ENCODE results near the gene PACSIN3. TPM values are rescaled to one million over a fixed set of nuclear protein-coding genes. Genes with fewer than 3 reads are reported as not detected.
"Not testable (repeated sequence)": the region's sequence is repeated elsewhere in the genome, so short reads cannot be mapped to it uniquely, and the experiment has no call there.

The PACSIN3 gene
- total RNA-seq, 1 experiment from 2014 or later: 76.7 TPM

- Histone ChIP-seq H3K4me3 (ENCODE audit: low read depth, low read length) (no peak overlapping the region), H3K4me1 (peaks cover 13% of the 10 kb centered on the region; the same call in 1 of the 2 replicates), H3K27me3 (replicated peaks; ENCODE audit: control insufficient read depth, insufficient read depth, low read length) (no peaks in the 10 kb centered on the region), H3K36me3 (ENCODE audit: control insufficient read depth, insufficient read depth, low read length) (no peaks in the 10 kb centered on the region), H3K9me3 (no peaks in the 10 kb centered on the region)
- no peak overlapping the region for H3K27ac Mint-ChIP-seq (ENCODE audit: unreplicated experiment)
- no peaks in the 10 kb centered on the region for H3K9me3 Mint-ChIP-seq (ENCODE audit: unreplicated experiment)
- H3K36me3 Mint-ChIP-seq (ENCODE audit: insufficient read depth, unreplicated experiment): no peaks in the 10 kb centered on the region
- BruUV-seq (replicated peaks): no TSS peak
- no peaks in the 10 kb centered on the region for H3K27me3 Mint-ChIP-seq (ENCODE audit: insufficient read depth, unreplicated experiment)
- no peak for DNase-seq
- TF ChIP-seq CTCF (IDR thresholded peaks at IDR 0.05; ENCODE audit: insufficient read depth in 1 of 2, low read depth in 1 of 2, low read length in 1 of 2, severe bottlenecking in 1 of 2, unreplicated experiment in 1 of 2): no peak
- no peak overlapping the region for H3K4me3 Mint-ChIP-seq (ENCODE audit: unreplicated experiment)
- peaks cover 9% of the 10 kb centered on the region for H3K4me1 Mint-ChIP-seq (ENCODE audit: low read depth, unreplicated experiment)
- ChIA-PET POLR2A (no interaction called here), CTCF (no interaction called here)
- intact Hi-C loops (cut with micrococcal nuclease; ENCODE audit: unreplicated experiment): no loop called here
Observed at GRCh38 chr11:47202576-47202975, 16.3 kb upstream of the PACSIN3 start.

- H3K4me1 ChIP-seq: peaks cover 13% of the 10 kb centered on the region; the same call in 1 of the 2 replicates
- POLR2A ChIA-PET: no interaction called here
Observed at GRCh38 chr11:47201015-47201414, 14.8 kb upstream of the PACSIN3 start.

DNA sequence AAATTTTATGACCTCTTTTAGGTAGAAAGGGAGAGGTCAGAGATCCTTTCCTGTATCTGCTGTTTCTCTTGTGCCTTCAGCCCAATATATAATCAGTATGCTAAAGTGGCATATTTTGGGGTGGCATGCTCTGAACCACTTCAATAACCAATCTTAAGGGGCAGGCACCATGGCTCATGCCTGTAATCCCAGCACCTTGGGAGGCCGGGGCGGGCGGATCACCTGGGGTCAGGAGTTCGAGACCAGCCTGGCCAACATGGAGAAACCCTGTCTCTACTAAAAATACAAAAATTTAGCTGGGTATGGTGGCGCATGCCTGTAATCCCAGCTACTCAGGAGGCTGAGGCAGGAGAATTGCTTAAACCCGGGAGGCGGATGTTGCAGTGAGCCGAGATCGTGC, 11.9 kb upstream of the PACSIN3 start:
- H3K36me3 Mint-ChIP-seq (ENCODE audit: insufficient read depth, unreplicated experiment); H3K4me3 Mint-ChIP-seq (ENCODE audit: unreplicated experiment); DNase-seq; H3K27me3 Mint-ChIP-seq (ENCODE audit: insufficient read depth, unreplicated experiment); POLR2A ChIA-PET; H3K27ac Mint-ChIP-seq (ENCODE audit: unreplicated experiment); H3K4me3 ChIP-seq (ENCODE audit: low read depth, low read length); intact Hi-C loops (cut with micrococcal nuclease; ENCODE audit: unreplicated experiment); BruUV-seq (replicated peaks); H3K9me3 Mint-ChIP-seq (ENCODE audit: unreplicated experiment); H3K9me3 ChIP-seq; H3K27me3 ChIP-seq (replicated peaks; ENCODE audit: control insufficient read depth, insufficient read depth, low read length); H3K36me3 ChIP-seq (ENCODE audit: control insufficient read depth, insufficient read depth, low read length): not testable (repeated sequence)
- H3K4me1 ChIP-seq: peaks cover 22% of the 10 kb centered on the region
- CTCF ChIA-PET: interaction anchor here (1.3 kb wide), 1 partner anchor 62 kb away, joined by 3 read pairs; no protein-coding TSS in a partner anchor
- peaks cover 10% of the 10 kb centered on the region for H3K4me1 Mint-ChIP-seq (ENCODE audit: low read depth, unreplicated experiment)

More at GRCh38 chr11:47201015-47201414, 14.8 kb upstream of the PACSIN3 start:
- Mint-ChIP-seq H3K36me3 (ENCODE audit: insufficient read depth, unreplicated experiment) (no peaks in the 10 kb centered on the region), H3K27me3 (ENCODE audit: insufficient read depth, unreplicated experiment) (no peaks in the 10 kb centered on the region), H3K27ac (ENCODE audit: unreplicated experiment) (no peak overlapping the region), H3K4me1 (ENCODE audit: low read depth, unreplicated experiment) (peaks cover 9% of the 10 kb centered on the region), H3K9me3 (ENCODE audit: unreplicated experiment) (no peaks in the 10 kb centered on the region), H3K4me3 (ENCODE audit: unreplicated experiment) (no peak overlapping the region)
- no peaks in the 10 kb centered on the region for H3K9me3 ChIP-seq
- no peak for TF ChIP-seq CTCF (IDR thresholded peaks at IDR 0.05; ENCODE audit: insufficient read depth in 1 of 2, low read depth in 1 of 2, low read length in 1 of 2, severe bottlenecking in 1 of 2, unreplicated experiment in 1 of 2)
- no TSS peak for BruUV-seq (replicated peaks)
- no peak overlapping the region for H3K4me3 ChIP-seq (ENCODE audit: low read depth, low read length)
- no peaks in the 10 kb centered on the region for H3K36me3 ChIP-seq (ENCODE audit: control insufficient read depth, insufficient read depth, low read length)
- intact Hi-C loops (cut with micrococcal nuclease; ENCODE audit: unreplicated experiment): no loop called here
- H3K27me3 ChIP-seq (replicated peaks; ENCODE audit: control insufficient read depth, insufficient read depth, low read length): no peaks in the 10 kb centered on the region
- CTCF ChIA-PET: no interaction called here
- DNase-seq: no peak

DNA sequence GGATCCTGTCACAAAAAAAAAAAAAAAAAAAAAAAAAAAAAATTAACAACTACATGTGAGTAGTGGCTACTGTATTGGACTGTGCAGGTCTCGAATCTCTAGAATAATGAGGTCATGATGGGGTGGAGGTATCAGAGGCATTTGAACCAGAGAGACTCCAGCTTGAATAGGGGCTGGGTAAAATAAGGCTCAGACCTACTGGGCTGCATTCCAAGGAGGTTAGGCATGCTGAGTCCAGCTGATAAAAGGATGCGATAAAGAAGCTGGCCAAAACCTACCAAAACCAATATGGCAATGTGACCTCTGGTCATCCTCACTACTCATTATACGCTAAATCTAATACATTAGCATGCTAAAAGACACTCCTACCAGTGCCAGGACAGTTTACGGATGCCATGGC, 5.9 kb upstream of the PACSIN3 start:
- Mint-ChIP-seq H3K36me3 (ENCODE audit: insufficient read depth, unreplicated experiment) (peaks cover 31% of the 10 kb centered on the region), H3K27ac (ENCODE audit: unreplicated experiment) (peak overlapping the region; percentile 67), H3K27me3 (ENCODE audit: insufficient read depth, unreplicated experiment) (no peaks in the 10 kb centered on the region), H3K4me3 (ENCODE audit: unreplicated experiment) (no peak overlapping the region), H3K9me3 (ENCODE audit: unreplicated experiment) (no peaks in the 10 kb centered on the region), H3K4me1 (ENCODE audit: low read depth, unreplicated experiment) (peaks cover 34% of the 10 kb centered on the region)
- Histone ChIP-seq H3K9me3 (no peaks in the 10 kb centered on the region), H3K4me3 (ENCODE audit: low read depth, low read length) (no peak overlapping the region), H3K36me3 (ENCODE audit: control insufficient read depth, insufficient read depth, low read length) (no peaks in the 10 kb centered on the region), H3K4me1 (peaks cover 70% of the 10 kb centered on the region), H3K27me3 (replicated peaks; ENCODE audit: control insufficient read depth, insufficient read depth, low read length) (no peaks in the 10 kb centered on the region)
- DNase-seq: peak; percentile 65 to 80
- intact Hi-C loops (cut with micrococcal nuclease; ENCODE audit: unreplicated experiment): no loop called here
- ChIA-PET CTCF (interaction anchor here (0.7 to 1.3 kb wide), 3 partner anchors 13 to 266 kb away, joined by 3 to 4 read pairs (median 3); partner anchors contain the start of gene DDB2), POLR2A (interaction anchor here (0.6 to 1.1 kb wide), 3 partner anchors 11 to 65 kb away, joined by 5 to 9 read pairs (median 5); partner anchors contain the start of gene DDB2)
- BruUV-seq (replicated peaks): no TSS peak
- TF ChIP-seq CTCF (IDR thresholded peaks at IDR 0.05; ENCODE audit: insufficient read depth in 1 of 2, low read depth in 1 of 2, low read length in 1 of 2, severe bottlenecking in 1 of 2, unreplicated experiment in 1 of 2): no peak

GRCh38 chr11:47191137-47191536, 4.9 kb upstream of the PACSIN3 start:
- intact Hi-C loops (cut with micrococcal nuclease; ENCODE audit: unreplicated experiment); H3K4me3 ChIP-seq (ENCODE audit: low read depth, low read length); CTCF ChIA-PET; H3K9me3 Mint-ChIP-seq (ENCODE audit: unreplicated experiment); H3K27me3 ChIP-seq (replicated peaks; ENCODE audit: control insufficient read depth, insufficient read depth, low read length); H3K27me3 Mint-ChIP-seq (ENCODE audit: insufficient read depth, unreplicated experiment); BruUV-seq (replicated peaks); H3K36me3 ChIP-seq (ENCODE audit: control insufficient read depth, insufficient read depth, low read length); H3K9me3 ChIP-seq; POLR2A ChIA-PET; DNase-seq: not testable (repeated sequence)
- H3K4me1 ChIP-seq: peaks cover 70% of the 10 kb centered on the region
- H3K4me3 Mint-ChIP-seq (ENCODE audit: unreplicated experiment): peak overlapping the region; percentile 42
- H3K27ac Mint-ChIP-seq (ENCODE audit: unreplicated experiment): peak overlapping the region; percentile 67
- H3K36me3 Mint-ChIP-seq (ENCODE audit: insufficient read depth, unreplicated experiment): peaks cover 31% of the 10 kb centered on the region
- peaks cover 34% of the 10 kb centered on the region for H3K4me1 Mint-ChIP-seq (ENCODE audit: low read depth, unreplicated experiment)

Data from Caco-2 (cell line).